ENCODE results near the gene LRRK2.

LRRK2 gene

GRCh38 chr12:40184493-40185302 is 40.1 kb upstream of the LRRK2 start:
- H3K27me3 ChIP-seq (ENCODE audit: insufficient read depth, poor library complexity, severe bottlenecking), result no peaks in the 10 kb centered on the region
- no peak overlapping the region for H3K27ac ChIP-seq (replicated peaks)
- TF ChIP-seq REST (IDR thresholded peaks at IDR 0.05; ENCODE audit: insufficient replicate concordance, low read depth), result no peak
- no peak for TF ChIP-seq SPI1 (IDR thresholded peaks at IDR 0.05; ENCODE audit: borderline replicate concordance, low read depth)
- TF ChIP-seq POLR2AphosphoS5 (IDR thresholded peaks at IDR 0.05; ENCODE audit: low read depth), result no peak
- TF ChIP-seq GABPA (IDR thresholded peaks at IDR 0.05; ENCODE audit: low read depth), result no peak
- no peak for TF ChIP-seq CTCF (IDR thresholded peaks at IDR 0.05; ENCODE audit: insufficient read depth, low read length)
- DNase-seq (ENCODE audit: low read depth in 1 of 2, low spot score in 1 of 2), result no peak
- H3K4me3 ChIP-seq (replicated peaks; ENCODE audit: insufficient read depth, low read length), result no peak overlapping the region

- no peak for TF ChIP-seq REST (IDR thresholded peaks at IDR 0.05; ENCODE audit: insufficient replicate concordance, low read depth)
- TF ChIP-seq SPI1 (IDR thresholded peaks at IDR 0.05; ENCODE audit: borderline replicate concordance, low read depth), result no peak
- TF ChIP-seq POLR2AphosphoS5 (IDR thresholded peaks at IDR 0.05; ENCODE audit: low read depth), result no peak
- TF ChIP-seq GABPA (IDR thresholded peaks at IDR 0.05; ENCODE audit: low read depth), result no peak
- no peak for TF ChIP-seq CTCF (IDR thresholded peaks at IDR 0.05; ENCODE audit: insufficient read depth, low read length)
- H3K27me3 ChIP-seq (ENCODE audit: insufficient read depth, poor library complexity, severe bottlenecking), result no peaks in the 10 kb centered on the region
- no peak for DNase-seq (ENCODE audit: low read depth in 1 of 2, low spot score in 1 of 2)
- H3K4me3 ChIP-seq (replicated peaks; ENCODE audit: insufficient read depth, low read length), result no peak overlapping the region
- H3K27ac ChIP-seq (replicated peaks), result no peak overlapping the region
These were observed 39.5 kb upstream of the LRRK2 start for GRCh38 chr12:40185303-40185693.

- Histone ChIP-seq H3K4me3 (replicated peaks; ENCODE audit: insufficient read depth, low read length) (no peak overlapping the region), H3K27me3 (ENCODE audit: insufficient read depth, poor library complexity, severe bottlenecking) (no peaks in the 10 kb centered on the region), H3K27ac (replicated peaks) (no peak overlapping the region)
- DNase-seq (ENCODE audit: low read depth in 1 of 2, low spot score in 1 of 2), result no peak
- TF ChIP-seq REST (IDR thresholded peaks at IDR 0.05; ENCODE audit: insufficient replicate concordance, low read depth) (no peak), CTCF (IDR thresholded peaks at IDR 0.05; ENCODE audit: insufficient read depth, low read length) (no peak), SPI1 (IDR thresholded peaks at IDR 0.05; ENCODE audit: borderline replicate concordance, low read depth) (no peak), GABPA (IDR thresholded peaks at IDR 0.05; ENCODE audit: low read depth) (no peak), POLR2AphosphoS5 (IDR thresholded peaks at IDR 0.05; ENCODE audit: low read depth) (no peak)
These were observed 36.1 kb upstream of the LRRK2 start for GRCh38 chr12:40188558-40189320.

All from HL-60 (cell line).